Head of caudate nucleus (tissue), 42 donors: ENCODE data around the gene GANC.
"Not testable (repeated sequence)": the region's sequence is repeated elsewhere in the genome, so short reads cannot be mapped to it uniquely, and the experiment has no call there.

Experiments used
- DNase-seq, 42 donors: peaks; one replicate each; pipeline versions ENCODE4 v3.0.0 to v3.0.0-alpha.2; 2020 to 2021; ENCODE audit warnings: mixed read lengths in 7 of 42
- intact Hi-C: fragments of 100-400 bp; cut with DNase I; formaldehyde crosslinking; loops from one replicate; pipeline ENCODE4 v1.15.0; 2022

The GANC gene

DNA sequence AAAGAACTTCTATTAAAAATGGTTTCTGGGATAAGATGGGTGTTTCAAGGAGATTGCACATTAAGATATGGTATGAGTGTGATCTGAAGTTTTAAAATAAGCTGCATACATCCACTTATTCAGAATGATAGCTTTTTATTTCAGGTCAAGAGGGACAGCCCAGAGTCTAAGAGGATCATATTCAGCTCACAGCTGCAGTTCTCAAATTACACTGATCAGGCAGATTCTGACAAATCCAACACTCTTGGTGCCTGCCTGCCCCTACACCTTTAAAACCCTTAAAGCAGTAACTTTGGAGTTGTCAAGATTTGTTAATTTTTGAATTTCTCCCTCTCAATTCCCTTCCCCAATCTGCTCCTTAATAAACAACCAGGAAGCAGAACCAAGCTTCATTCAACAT lies 9.3 kb downstream of the GANC start:
- intact Hi-C loops: loop anchor here (10.0 kb wide), 1 partner anchor 122 kb away; no protein-coding TSS in a partner anchor
- DNase-seq: no peak

DNA sequence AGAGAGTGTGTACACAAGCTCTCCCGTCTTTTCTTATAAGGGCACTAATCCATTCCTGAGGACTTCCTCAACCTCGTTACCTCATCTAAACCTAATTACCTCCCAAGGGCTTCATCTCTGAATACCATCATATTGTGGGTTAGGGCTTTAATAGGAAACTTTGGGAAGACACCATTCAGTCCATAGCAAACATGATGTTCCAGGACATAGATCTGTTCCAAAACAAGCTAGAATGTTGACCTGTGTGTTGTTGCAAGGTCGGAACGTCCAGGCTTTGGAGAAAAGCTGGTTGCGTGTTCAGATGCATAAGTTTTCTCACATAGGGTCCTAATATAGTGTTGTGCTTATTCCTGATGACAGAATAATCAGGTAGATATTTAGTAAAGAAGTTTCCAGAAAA lies 9.9 kb downstream of the GANC start:
- no peak for DNase-seq
- intact Hi-C loops: loop anchor here (10.0 kb wide), 1 partner anchor 122 kb away; no protein-coding TSS in a partner anchor

DNA sequence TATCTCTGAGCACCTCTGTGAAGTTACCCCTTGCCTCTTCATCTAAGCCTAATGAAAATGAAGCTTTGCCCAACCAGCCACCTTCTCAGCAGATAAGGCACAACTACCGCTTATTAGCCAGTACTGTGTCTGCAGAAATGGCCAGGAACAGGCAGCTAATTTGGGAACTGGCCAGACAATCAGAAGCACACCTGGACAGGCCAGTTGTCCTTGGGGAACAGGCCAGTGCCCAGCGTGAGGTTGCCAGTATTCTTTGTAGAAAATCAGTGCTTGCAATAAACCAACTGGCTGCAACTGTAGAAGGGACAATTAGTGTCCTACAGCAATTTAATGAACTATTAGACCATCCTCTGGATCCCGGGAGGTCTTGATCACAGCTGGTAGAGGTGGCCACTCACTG lies 10.7 kb downstream of the GANC start:
- no peak for DNase-seq
- intact Hi-C loops: loop anchor here (10.0 kb wide), 1 partner anchor 121 kb away; no protein-coding TSS in a partner anchor

DNA sequence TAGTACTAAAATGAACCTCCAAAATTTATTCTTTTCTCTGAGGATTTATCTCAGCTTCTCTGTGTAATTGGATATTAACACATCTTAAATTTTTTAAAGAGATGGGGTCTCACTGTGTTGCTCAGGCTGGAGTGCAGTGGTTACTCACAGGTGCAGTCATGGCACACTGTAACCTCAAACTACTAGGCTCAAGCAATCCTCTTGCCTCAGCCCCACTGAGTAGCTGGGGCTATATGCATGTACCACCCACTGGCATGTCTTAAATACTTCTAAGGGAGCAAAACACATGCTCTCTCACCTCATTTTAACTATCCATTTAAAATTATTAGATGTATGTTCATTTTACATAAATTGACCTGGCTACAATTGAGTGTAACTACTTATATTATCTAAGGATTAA lies 11.6 kb downstream of the GANC start:
- intact Hi-C loops: loop anchor here (10.0 kb wide), 1 partner anchor 120 kb away; no protein-coding TSS in a partner anchor
- no peak for DNase-seq

DNA sequence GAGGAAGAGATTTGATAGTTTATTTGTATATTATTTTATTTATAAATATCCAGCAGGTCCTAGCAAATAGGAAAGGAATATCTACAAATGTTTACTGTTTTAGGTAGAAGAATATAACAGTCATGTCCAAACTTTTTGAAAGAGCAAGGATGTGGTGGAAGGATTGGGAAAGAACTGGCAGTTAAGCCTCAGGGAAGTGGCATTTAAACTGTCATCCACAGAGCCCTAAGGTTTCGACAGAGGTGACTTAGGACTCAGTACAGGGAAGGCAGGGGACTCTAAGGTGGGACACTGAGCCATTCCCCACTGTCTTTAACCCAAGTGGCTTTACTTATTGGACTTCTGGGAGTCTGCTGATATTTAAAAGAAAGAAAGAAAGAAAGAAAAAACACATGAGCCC lies 12.0 kb downstream of the GANC start:
- DNase-seq: no peak
- intact Hi-C loops: loop anchor here (10.0 kb wide), 1 partner anchor 120 kb away; no protein-coding TSS in a partner anchor

DNA sequence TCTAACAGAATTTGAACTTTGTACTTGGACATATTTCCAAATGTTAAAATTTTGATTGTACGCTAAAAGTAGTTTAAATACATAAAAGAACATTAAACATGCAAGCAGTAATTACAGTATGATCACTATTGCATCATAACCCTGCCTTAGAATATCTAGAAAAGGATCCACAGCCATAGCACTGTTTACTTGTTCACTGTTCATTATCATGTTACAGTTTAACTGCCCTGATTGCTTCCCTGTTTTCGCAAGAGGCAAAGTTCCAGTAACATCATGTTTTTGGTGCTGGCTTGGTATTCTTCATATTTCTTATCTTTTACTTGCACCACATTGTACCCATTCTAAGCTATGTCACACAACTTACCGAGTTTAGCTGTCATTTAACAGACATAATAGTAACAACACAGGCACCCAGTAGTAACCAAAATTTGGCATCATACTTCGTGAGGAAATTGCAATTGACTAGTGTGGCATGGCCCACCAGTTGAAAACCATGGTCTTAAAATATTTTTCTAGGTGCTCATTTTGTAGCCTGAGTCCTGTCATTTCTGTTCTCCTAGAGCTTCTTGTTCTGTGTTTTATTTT lies 13.5 kb downstream of the GANC start:
- DNase-seq: no peak
- intact Hi-C loops: loop anchor here (10.0 kb wide), 1 partner anchor 118 kb away; no protein-coding TSS in a partner anchor

DNA sequence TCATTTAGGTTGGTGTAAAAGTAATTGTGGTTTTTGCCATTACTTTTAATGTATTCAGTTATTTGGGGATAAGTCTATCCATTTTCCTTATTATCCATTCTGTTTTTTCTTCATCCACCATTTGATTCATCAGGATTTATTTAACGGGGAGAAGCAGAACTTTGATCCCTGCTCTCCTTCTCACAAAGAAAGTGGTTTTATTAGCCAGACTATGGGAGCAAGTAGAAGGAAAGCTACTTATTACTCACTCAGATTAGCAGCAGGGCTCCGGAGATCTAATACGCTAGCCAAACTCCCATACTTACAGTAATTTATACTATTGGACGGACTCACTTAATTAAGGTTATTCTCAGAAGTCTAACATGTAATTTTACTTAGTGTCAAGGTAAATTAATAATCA lies 14.9 kb downstream of the GANC start:
- DNase-seq: no peak
- intact Hi-C loops: loop anchor here (10.0 kb wide), 1 partner anchor 117 kb away; no protein-coding TSS in a partner anchor

DNA sequence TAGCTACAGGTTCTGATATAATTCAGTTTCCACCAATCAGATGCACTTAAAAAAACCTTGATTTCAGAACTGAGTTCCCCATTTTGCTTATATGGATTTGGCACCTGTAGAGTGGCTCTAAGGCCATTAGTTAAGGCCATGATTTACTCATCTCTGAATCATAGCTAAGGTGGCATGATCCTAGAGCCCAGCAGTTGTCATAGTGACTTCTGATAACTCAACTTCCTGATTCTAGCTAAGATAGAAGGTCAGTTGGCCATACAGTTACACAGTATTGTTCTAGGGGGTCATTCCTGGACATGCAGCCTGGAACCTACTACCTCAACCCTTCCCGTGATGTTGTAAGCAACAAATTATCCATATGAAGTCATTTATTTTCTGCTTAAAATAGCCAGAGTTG lies 16.2 kb downstream of the GANC start:
- intact Hi-C loops: loop anchor here (10.0 kb wide), 1 partner anchor 116 kb away; no protein-coding TSS in a partner anchor
- DNase-seq: no peak

DNA sequence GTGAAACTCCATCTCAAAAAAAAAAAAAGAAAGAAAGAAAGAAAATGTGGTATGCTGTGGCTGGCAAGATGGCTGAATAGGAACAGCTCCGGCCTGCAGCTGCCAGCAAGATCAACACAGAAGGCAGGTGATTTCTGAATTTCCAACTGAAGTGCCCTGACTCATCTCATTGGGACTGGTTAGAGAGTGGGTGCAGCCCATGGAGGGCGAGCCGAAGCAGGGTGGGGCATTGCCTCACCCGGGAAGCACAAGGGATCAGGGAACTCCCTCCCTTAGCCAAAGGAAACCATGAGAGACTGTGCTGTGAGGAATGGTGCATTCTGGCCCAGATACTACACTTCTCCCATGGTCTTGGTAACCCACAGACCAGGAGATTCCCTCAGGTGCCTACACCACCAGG lies 28.0 kb downstream of the GANC start:
- intact Hi-C loops, DNase-seq: not testable (repeated sequence)

DNA sequence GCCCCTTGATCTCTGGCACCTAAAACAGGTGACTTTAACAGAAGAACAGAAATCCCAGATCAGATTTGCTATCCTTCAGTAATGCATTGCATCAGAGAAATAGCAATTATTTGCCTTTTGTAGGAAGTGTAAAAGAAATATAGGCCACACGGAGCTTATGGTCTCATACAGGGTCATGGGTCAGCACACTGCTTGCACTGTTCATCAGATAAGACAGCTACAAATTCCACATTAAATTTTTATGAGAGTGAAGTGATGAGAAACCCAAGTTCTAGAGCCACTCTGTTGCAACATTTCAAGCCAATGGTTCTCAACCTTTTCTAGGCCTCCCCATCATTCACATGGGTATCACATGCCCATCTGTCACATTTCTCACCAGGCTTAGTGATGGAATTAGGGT lies 33.7 kb downstream of the GANC start:
- no peak for DNase-seq
- intact Hi-C loops: no loop called here

DNA sequence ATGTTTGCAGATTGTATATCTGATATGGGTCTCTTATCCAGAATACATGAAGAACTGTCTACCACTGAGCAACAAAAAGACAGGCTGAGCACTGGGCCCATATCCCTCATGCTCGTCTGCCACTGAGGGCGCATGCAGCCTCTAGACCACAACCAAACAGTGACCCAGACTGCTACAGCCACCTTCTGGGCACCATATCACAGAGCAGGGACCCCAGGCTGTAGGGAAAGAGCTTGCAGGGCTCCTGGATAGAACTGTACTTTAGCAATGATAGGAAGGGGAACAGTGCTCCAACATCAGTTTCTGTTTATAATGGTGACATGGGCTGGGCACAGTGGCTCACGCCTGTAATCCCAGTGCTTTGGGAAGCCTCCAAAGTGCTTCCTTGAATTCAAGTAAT lies 40.5 kb downstream of the GANC start:
- intact Hi-C loops: no loop called here
- DNase-seq: peak in 3 of 42 donors; percentile 1 to 43 (median 2)

DNA sequence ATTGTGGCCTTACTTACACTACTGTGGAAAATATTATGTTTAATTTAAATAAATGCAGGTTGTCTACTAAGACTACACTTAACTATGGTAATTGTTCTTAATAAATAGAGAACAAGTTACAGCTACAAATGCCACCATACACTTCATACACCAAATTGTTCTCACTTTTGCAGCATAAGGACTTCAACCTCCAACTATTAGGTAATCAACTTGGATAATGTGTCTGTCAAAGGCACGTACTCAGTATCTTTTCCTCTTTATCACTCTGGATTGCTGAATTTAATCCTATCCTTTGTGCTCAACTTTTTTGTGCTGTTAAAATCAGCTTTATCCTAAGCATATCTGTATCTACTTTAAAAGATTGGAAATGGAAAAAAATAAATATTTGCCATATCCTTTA lies 41.8 kb downstream of the GANC start:
- intact Hi-C loops: no loop called here
- no peak for DNase-seq

DNA sequence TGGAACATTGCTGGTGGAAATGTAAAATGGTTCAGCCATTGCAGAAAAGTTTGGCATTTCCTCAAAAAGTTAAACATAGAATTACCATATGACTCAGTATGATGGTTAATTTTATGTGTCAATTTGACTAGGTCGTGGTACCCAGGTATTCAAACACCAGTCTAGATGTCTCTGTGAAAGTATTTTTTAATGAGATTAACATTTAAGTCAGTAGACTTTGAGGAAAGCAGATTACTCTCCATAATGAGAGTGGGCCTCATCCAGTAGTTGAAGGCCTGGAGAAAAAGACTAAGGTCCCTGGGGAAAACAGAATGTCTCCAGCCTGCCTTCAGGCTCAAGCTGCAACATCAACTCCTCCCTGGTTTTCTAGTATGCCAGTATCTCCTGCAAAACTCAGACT lies 42.5 kb downstream of the GANC start:
- no peak for DNase-seq
- intact Hi-C loops: no loop called here

DNA sequence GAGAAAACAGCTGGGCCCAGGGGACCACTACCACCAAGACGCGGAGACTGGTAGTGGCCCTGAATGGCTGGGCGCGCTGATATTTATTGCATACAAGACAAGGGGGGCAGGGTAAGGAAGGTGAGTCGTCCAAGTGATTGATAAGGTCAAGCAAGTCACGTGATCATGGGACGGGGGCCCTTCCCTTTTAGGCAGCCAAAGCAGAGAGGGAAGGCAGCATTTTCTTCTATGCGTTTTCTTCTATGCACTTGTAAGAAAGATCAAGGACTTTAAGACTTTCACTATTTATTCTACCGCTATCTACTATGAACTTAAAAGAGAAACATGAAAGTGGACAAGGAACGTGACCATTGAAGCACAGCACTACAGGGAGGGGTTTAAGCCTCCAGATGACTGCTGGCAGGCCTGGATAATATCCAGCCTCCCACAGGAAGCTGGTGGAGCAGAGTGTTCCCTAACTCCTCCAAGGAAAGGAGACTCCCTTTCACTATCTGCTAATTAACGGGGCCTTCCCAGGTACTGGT lies 43.3 kb downstream of the GANC start:
- DNase-seq, intact Hi-C loops: not testable (repeated sequence)

DNA sequence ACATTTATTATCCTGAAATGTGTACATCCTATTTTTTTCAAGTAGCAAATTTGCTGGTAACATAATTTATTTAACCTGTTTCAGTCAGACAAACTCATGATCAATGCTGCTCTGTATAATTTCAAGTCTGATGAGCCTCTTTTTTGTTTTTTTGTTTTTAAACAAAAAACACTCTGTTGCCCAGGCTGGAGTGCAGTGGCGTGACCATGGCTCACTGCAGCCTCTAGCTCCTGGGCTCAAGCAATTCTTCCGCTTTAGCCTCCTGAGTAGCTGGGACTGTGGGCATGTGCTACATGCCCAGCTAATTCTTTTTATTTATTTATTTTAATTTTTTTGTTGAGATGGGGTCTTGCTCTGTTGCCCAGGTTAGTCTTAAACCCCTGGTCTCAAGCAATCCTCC lies 46.2 kb downstream of the GANC start:
- intact Hi-C loops: no loop called here

DNA sequence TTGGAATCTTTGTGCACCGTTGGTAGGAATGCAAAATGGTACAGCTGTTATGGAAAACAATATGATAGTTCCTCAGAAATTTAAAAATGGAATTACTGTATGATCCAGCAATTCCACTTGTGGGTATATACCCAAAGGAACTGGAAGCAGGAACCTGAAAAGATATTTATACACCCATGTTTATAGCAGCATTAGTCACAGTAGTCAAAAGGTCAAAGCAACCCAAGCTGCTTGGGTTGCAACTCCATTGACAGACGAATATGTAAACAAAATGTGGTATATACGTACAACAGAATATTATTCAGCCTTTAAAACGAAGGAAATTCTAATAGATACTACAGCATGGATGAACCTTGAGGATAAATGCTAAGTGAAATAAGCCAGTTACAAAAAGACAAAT lies 51.3 kb downstream of the GANC start:
- no peak for DNase-seq
- intact Hi-C loops: no loop called here

More for the DNA sequence above, 46.2 kb downstream of the GANC start:
- no peak for DNase-seq

DNA sequence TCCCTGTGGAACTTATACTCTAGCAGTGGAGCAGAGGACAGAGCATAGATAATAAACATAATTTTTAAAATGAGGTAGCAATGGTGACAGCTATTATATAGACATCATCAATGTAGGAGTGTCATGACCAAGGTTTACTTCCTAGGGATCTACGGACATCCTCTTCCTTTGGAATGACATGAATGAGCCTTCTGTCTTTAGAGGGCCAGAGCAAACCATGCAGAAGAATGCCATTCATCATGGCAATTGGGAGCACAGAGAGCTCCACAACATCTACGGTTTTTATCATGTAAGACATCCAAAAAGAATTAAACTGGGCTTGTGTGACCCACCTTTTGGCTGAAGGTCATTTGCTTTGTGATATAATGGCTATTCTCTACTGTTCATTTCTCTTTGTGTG lies 56.2 kb downstream of the GANC start:
- peak in 1 of 42 donors; percentile 3 for DNase-seq
- intact Hi-C loops: no loop called here

DNA sequence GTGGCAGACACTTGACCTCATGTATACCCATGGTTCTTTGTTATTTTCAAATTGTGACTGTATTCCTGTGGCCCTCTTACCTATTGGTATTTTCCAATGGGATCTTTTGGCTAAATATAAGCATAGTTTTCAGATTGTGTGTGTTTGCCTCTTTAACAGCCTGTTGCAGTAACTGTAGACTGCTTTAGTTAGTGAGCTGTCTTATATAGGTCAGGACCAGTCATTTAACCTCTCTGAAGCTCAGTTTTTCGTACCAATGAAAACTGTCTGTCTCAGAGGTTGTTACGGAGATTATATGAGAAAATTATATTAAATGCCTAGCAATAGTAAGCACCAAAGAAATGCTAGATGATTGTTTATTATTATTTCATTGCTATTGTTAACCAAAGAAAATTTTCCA lies 57.0 kb downstream of the GANC start:
- DNase-seq: no peak
- intact Hi-C loops: no loop called here

DNA sequence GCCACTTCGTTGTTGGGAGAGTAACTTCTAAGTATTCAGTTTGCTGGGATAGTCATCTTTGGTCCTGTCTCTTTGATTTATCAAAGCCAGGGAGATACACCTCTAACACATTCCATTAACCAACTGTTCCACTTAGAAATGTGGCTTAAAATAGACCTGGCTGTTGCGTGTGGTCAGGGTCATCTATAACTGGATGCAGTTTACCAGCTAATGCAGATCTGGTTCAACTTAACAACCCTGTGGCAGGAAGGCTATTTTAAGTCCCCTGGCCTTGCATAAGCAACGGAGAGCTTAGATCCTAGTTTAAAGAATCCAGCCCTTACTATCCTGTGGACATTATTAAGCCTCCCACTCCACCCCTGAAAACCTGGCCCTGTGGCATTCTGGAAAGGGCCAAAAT lies 58.2 kb downstream of the GANC start:
- intact Hi-C loops: no loop called here
- DNase-seq: no peak

DNA sequence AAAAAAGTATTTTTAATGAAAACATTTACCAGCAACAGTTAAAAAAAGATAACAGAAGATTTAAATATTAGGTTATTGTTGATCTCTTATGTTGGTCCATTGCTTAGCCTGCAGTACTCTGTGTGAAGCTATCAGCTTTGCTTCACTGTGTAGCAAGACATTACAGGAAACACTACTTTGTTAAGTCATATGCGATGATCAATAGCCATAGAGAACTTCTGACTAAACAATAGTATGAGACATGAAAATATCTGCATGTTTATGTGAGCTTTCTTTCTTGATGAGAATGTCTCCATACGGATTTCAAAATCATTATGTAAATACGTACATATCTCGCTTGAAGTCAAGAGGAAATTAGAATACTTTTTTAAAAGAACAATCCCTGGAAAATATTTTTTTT lies 59.3 kb downstream of the GANC start:
- intact Hi-C loops: no loop called here
- DNase-seq: no peak

DNA sequence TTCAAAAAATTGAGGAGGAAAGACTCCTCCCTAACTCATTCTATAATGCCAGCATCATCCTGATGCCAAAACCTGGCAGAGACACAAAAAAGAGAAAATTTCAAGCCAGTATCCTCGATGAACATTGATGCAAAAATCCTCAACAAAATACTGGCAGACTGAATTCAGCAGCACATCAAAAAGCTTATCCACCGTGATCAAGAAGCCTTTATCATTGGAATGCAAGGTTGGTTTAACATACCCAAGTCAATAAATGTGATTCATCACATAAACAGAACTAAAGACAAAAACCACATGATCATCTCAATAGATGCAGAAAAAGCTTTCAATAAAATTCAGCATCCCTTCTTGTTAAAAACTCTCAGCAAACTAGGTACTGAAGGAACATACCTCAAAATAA lies 62.1 kb downstream of the GANC start:
- intact Hi-C loops: no loop called here

More for the DNA sequence above, 62.1 kb downstream of the GANC start:
- DNase-seq: no peak
